Karpas-422 (cell line): ENCODE data around the gene CCDC196. TPM values are rescaled to one million over a fixed set of nuclear protein-coding genes. Genes with fewer than 3 reads are reported as not detected.

Source experiments
- DNase-seq: peaks from one replicate; pipeline ENCODE4 v3.0.0-alpha.2; 2015
- H2AFZ ChIP-seq: fragments of 200-600 bp; sonication (generic); 2 replicates; pipeline ENCODE4 v1.6.1; 2014; ENCODE audit warnings: antibody characterized with exemption, low read length, mixed read lengths
- H3K27ac ChIP-seq: fragments of 200-600 bp; sonication (generic); 2 replicates; pipeline ENCODE4 v1.5.1; 2014; ENCODE audit warnings: mild to moderate bottlenecking, low read length, moderate library complexity
- H3K27me3 ChIP-seq: fragments of 200-600 bp; sonication (generic); 2 replicates; pipeline ENCODE4 v1.6.1; 2014; ENCODE audit warnings: low read length, mixed read lengths
- H3K36me3 ChIP-seq: fragments of 200-600 bp; sonication (generic); 2 replicates; pipeline ENCODE4 v1.6.1; 2014; ENCODE audit warnings: low read length, mixed read lengths; ENCODE audit not compliant: insufficient read depth
- H3K4me1 ChIP-seq: fragments of 200-600 bp; sonication (generic); 2 replicates; pipeline ENCODE4 v1.6.1; 2014; ENCODE audit warnings: mild to moderate bottlenecking, low read length, mixed read lengths
- H3K4me2 ChIP-seq: fragments of 200-600 bp; sonication (generic); 2 replicates; pipeline ENCODE4 v1.6.1; 2014; ENCODE audit warnings: low read length, low read depth, mild to moderate bottlenecking; ENCODE audit not compliant: poor library complexity, severe bottlenecking
- H3K4me3 ChIP-seq: fragments of 200-600 bp; sonication (generic); 2 replicates; pipeline ENCODE4 v1.5.1; 2014; ENCODE audit warnings: mild to moderate bottlenecking, antibody characterized with exemption, low read length, mixed read lengths
- H3K79me2 ChIP-seq: fragments of 200-600 bp; sonication (generic); 2 replicates; pipeline ENCODE4 v1.6.1; 2014; ENCODE audit warnings: mild to moderate bottlenecking, low read length, mixed read lengths
- H3K9ac ChIP-seq: fragments of 200-600 bp; sonication (generic); 2 replicates; pipeline ENCODE4 v1.6.0; 2014; ENCODE audit warnings: low read length
- H3K9me2 ChIP-seq: fragments of 200-600 bp; sonication (generic), shearing (Covaris generic); replicated peaks from 2 replicates; pipeline ENCODE4 v1.6.0; 2014; ENCODE audit warnings: mild to moderate bottlenecking, low read length, moderate library complexity; ENCODE audit not compliant: insufficient read depth
- H3K9me3 ChIP-seq: fragments of 300-700, 200-600 bp; sonication (generic); 2 replicates; pipeline ENCODE4 v1.6.1; 2014; ENCODE audit warnings: low read length, mixed read lengths
- H4K20me1 ChIP-seq: fragments of 200-600 bp; sonication (generic); 2 replicates; pipeline ENCODE4 v1.6.1; 2014; ENCODE audit warnings: mild to moderate bottlenecking, antibody characterized with exemption, low read length, low read depth; ENCODE audit not compliant: insufficient read depth
- total RNA-seq: library from RNA; depleted of rRNA; stranded (reverse); fragments of >200 nt; shearing (Covaris generic); gene quantifications from 2 replicates; pipeline ENCODE4 v1.2.3, GENCODE V29; 2014; ENCODE audit warnings: low replicate concordance; rRNA removed

The CCDC196 gene
- total RNA-seq, result not detected in 2 replicates

GRCh38 chr14:66485910-66486421 is at the start of gene CCDC196:
TSS of gene CCDC196 (plus strand) at chr14:66486371. CDS start at chr14:66486503, 132 bp downstream.
- Histone ChIP-seq H3K9ac (no peak within 1 kb of the TSS), H4K20me1 (no peaks in the 10 kb centered on the region), H3K9me3 (no peaks in the 10 kb centered on the region), H2AFZ (no peak within 1 kb of the TSS), H3K27me3 (no peaks in the 10 kb centered on the region), H3K79me2 (no peaks in the 10 kb centered on the region), H3K4me3 (no peak within 1 kb of the TSS), H3K4me2 (no peak within 1 kb of the TSS), H3K27ac (no peak within 1 kb of the TSS), H3K4me1 (no peaks in the 10 kb centered on the region), H3K9me2 (no peaks in the 10 kb centered on the region), H3K36me3 (no peaks in the 10 kb centered on the region)
- no peak for DNase-seq

GRCh38 chr14:66440801-66441200 is 45.4 kb upstream of the CCDC196 start:
- Histone ChIP-seq H3K4me2 (no peak overlapping the region), H3K9me2 (no peaks in the 10 kb centered on the region), H4K20me1 (no peaks in the 10 kb centered on the region), H3K79me2 (no peaks in the 10 kb centered on the region), H3K4me1 (no peaks in the 10 kb centered on the region), H3K9me3 (peaks cover 14% of the 10 kb centered on the region; the same call in 1 of the 2 replicates), H3K9ac (no peak overlapping the region), H3K27me3 (no peaks in the 10 kb centered on the region), H3K4me3 (no peak overlapping the region), H3K27ac (no peak overlapping the region), H3K36me3 (no peaks in the 10 kb centered on the region), H2AFZ (no peak overlapping the region)
- DNase-seq, result no peak

- Histone ChIP-seq H3K27me3 (no peaks in the 10 kb centered on the region), H3K79me2 (no peaks in the 10 kb centered on the region), H3K4me1 (no peaks in the 10 kb centered on the region), H3K27ac (no peak overlapping the region), H3K4me2 (no peak overlapping the region), H3K9me3 (peaks cover 14% of the 10 kb centered on the region; the same call in 1 of the 2 replicates), H3K9me2 (no peaks in the 10 kb centered on the region), H2AFZ (no peak overlapping the region), H4K20me1 (no peaks in the 10 kb centered on the region), H3K9ac (no peak overlapping the region), H3K36me3 (no peaks in the 10 kb centered on the region), H3K4me3 (no peak overlapping the region)
- no peak for DNase-seq
These were observed 43.1 kb upstream of the CCDC196 start for GRCh38 chr14:66442953-66443571.

GRCh38 chr14:66443785-66444184 is 42.4 kb upstream of the CCDC196 start:
- Histone ChIP-seq H2AFZ (no peak overlapping the region), H3K4me1 (no peaks in the 10 kb centered on the region), H4K20me1 (no peaks in the 10 kb centered on the region), H3K27me3 (no peaks in the 10 kb centered on the region), H3K9ac (no peak overlapping the region), H3K4me3 (no peak overlapping the region), H3K9me3 (peaks cover 10% of the 10 kb centered on the region; the same call in 1 of the 2 replicates), H3K4me2 (no peak overlapping the region), H3K9me2 (no peaks in the 10 kb centered on the region), H3K27ac (no peak overlapping the region), H3K79me2 (no peaks in the 10 kb centered on the region), H3K36me3 (no peaks in the 10 kb centered on the region)
- DNase-seq, result no peak

GRCh38 chr14:66444271-66444927 is 41.8 kb upstream of the CCDC196 start:
- Histone ChIP-seq H3K27ac (no peak overlapping the region), H3K9ac (no peak overlapping the region), H3K79me2 (no peaks in the 10 kb centered on the region), H2AFZ (no peak overlapping the region), H3K27me3 (no peaks in the 10 kb centered on the region), H3K4me3 (no peak overlapping the region), H3K9me3 (peaks cover 8% of the 10 kb centered on the region; the same call in 1 of the 2 replicates), H3K4me2 (no peak overlapping the region), H3K4me1 (no peaks in the 10 kb centered on the region), H3K9me2 (no peaks in the 10 kb centered on the region), H3K36me3 (no peaks in the 10 kb centered on the region), H4K20me1 (no peaks in the 10 kb centered on the region)
- DNase-seq, result no peak

- Histone ChIP-seq H3K4me1 (no peaks in the 10 kb centered on the region), H3K9me2 (no peaks in the 10 kb centered on the region), H3K4me3 (no peak overlapping the region), H3K9me3 (no peaks in the 10 kb centered on the region), H3K9ac (no peak overlapping the region), H3K79me2 (no peaks in the 10 kb centered on the region), H2AFZ (no peak overlapping the region), H3K36me3 (no peaks in the 10 kb centered on the region), H3K27ac (no peak overlapping the region), H3K4me2 (no peak overlapping the region), H4K20me1 (no peaks in the 10 kb centered on the region), H3K27me3 (no peaks in the 10 kb centered on the region)
- no peak for DNase-seq
These were observed 40.2 kb upstream of the CCDC196 start for GRCh38 chr14:66445936-66446335.

GRCh38 chr14:66453469-66453868 is 32.7 kb upstream of the CCDC196 start:
- no peak overlapping the region for H3K27ac ChIP-seq
- H2AFZ ChIP-seq, result no peak overlapping the region
- H3K4me2 ChIP-seq, result no peak overlapping the region
- no peaks in the 10 kb centered on the region for H3K79me2 ChIP-seq
- H3K9me3 ChIP-seq, result no peaks in the 10 kb centered on the region
- no peaks in the 10 kb centered on the region for H4K20me1 ChIP-seq
- H3K36me3 ChIP-seq, result no peaks in the 10 kb centered on the region
- H3K9me2 ChIP-seq, result no peaks in the 10 kb centered on the region
- no peaks in the 10 kb centered on the region for H3K4me1 ChIP-seq
- no peak for DNase-seq
- no peaks in the 10 kb centered on the region for H3K27me3 ChIP-seq
- H3K9ac ChIP-seq, result no peak overlapping the region
- no peak overlapping the region for H3K4me3 ChIP-seq

- H3K27me3 ChIP-seq, result no peaks in the 10 kb centered on the region
- DNase-seq, result no peak
- no peaks in the 10 kb centered on the region for H3K9me2 ChIP-seq
- H4K20me1 ChIP-seq, result no peaks in the 10 kb centered on the region
- no peaks in the 10 kb centered on the region for H3K9me3 ChIP-seq
- H3K4me3 ChIP-seq, result no peak overlapping the region
- H3K27ac ChIP-seq, result no peak overlapping the region
- H2AFZ ChIP-seq, result no peak overlapping the region
- H3K79me2 ChIP-seq, result no peaks in the 10 kb centered on the region
- H3K4me2 ChIP-seq, result no peak overlapping the region
- no peak overlapping the region for H3K9ac ChIP-seq
- no peaks in the 10 kb centered on the region for H3K4me1 ChIP-seq
- H3K36me3 ChIP-seq, result no peaks in the 10 kb centered on the region
These were observed 26.6 kb upstream of the CCDC196 start for GRCh38 chr14:66459603-66460002.
